IPS DF 19.7 (cell line): ENCODE data around the gene UQCRQ.

ENCODE experiments used
- DNase-seq: peaks from one replicate; pipeline ENCODE4 v3.0.0-alpha.2; 2013; ENCODE audit warnings: low read depth, low spot score

Gene UQCRQ

GRCh38 chr5:132909702-132910101, 43.3 kb downstream of the UQCRQ start:
- DNase-seq: no peak

GRCh38 chr5:132915681-132916080, 49.2 kb downstream of the UQCRQ start:
- DNase-seq: no peak

- DNase-seq: no peak
Measured at GRCh38 chr5:132916086-132916485, 49.6 kb downstream of the UQCRQ start.
